GM18951 (cell line): ENCODE measurements around the gene SLC5A2.

ENCODE experiments used
- POLR2A ChIP-seq: IDR thresholded peaks from 4 replicates; pipeline ENCODE4 v1.6.1; 2011; ENCODE audit warnings: mild to moderate bottlenecking; ENCODE audit not compliant: insufficient read length, insufficient read depth; ENCODE audit errors: extremely low read depth
- in situ Hi-C: fragments of 300-500 bp; cut with MboI; formaldehyde crosslinking; loops from one replicate; pipeline ENCODE4 v1.12.0; 2022; ENCODE audit warnings: low sequenced_read_pairs, mixed read lengths, inconsistent platforms; ENCODE audit not compliant: unreplicated experiment

The SLC5A2 gene

DNA sequence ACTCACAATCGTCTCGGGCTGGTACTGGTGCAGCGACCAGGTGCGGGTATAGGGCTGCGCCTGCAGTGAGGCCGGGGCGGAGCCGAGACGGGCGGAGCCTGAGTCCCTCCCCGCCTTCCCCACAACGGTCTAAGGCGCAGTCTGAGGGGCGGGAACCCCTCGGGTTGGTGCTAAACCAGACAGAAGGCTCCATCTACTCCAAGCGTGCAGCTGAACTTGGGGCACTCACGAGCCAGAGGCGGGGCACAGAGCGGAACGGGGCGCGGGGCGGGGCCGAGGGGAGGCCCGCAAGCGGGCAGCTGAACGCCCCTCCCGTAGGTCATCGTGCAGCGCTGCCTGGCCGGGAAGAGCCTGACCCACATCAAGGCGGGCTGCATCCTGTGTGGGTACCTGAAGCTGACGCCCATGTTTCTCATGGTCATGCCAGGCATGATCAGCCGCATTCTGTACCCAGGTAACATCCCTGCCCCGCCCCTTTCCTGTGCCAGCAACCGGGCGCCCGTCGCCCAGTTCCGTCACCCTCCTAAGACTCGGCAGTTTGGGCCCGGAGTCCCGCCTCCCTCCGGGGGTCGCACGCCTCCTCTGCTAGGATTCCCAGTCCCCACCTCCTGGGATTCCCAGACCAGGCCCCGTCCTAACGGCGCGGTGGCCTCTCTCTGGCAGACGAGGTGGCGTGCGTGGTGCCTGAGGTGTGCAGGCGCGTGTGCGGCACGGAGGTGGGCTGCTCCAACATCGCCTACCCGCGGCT lies 5.0 kb downstream of the SLC5A2 start:
- peak; percentile 19 for TF ChIP-seq POLR2A
- in situ Hi-C loops, result no loop called here

DNA sequence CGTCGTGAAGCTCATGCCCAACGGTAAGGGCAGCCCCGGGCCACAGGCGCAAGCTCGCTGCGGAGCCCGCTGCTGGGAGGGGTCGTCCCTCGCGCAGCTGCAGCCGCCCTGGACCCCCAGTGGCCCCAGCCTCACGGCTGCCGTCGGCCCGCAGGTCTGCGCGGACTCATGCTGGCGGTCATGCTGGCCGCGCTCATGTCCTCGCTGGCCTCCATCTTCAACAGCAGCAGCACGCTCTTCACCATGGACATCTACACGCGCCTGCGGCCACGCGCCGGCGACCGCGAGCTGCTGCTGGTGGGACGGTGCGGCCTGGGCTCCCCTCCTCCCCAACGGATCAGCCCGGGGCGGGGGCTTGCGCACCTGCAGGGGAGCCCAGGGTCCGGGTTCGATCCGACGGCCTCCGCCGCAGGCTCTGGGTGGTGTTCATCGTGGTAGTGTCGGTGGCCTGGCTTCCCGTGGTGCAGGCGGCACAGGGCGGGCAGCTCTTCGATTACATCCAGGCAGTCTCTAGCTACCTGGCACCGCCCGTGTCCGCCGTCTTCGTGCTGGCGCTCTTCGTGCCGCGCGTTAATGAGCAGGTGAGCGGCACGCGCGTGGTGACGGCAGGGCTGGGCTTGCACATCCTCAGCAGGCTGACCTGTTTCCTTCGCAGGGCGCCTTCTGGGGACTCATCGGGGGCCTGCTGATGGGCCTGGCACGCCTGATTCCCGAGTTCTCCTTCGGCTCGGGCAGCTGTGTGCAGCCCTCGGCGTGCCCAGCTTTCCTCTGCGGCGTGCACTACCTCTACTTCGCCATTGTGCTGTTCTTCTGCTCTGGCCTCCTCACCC lies 5.8 kb downstream of the SLC5A2 start:
- in situ Hi-C loops, result no loop called here
- no peak for TF ChIP-seq POLR2A

DNA sequence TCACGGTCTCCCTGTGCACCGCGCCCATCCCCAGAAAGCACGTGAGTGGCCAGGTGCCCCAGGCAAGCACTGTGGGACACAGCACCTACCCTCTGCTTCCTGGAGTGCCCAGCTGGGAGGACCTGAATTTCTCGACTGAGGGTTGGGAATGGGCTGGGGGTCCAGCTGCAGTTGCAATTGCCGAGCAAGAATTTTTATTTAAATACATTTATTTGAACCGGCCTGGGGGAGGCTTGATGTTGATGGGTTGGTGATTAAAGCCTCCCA lies 6.3 kb downstream of the SLC5A2 start:
- in situ Hi-C loops, result no loop called here
- TF ChIP-seq POLR2A, result no peak

DNA sequence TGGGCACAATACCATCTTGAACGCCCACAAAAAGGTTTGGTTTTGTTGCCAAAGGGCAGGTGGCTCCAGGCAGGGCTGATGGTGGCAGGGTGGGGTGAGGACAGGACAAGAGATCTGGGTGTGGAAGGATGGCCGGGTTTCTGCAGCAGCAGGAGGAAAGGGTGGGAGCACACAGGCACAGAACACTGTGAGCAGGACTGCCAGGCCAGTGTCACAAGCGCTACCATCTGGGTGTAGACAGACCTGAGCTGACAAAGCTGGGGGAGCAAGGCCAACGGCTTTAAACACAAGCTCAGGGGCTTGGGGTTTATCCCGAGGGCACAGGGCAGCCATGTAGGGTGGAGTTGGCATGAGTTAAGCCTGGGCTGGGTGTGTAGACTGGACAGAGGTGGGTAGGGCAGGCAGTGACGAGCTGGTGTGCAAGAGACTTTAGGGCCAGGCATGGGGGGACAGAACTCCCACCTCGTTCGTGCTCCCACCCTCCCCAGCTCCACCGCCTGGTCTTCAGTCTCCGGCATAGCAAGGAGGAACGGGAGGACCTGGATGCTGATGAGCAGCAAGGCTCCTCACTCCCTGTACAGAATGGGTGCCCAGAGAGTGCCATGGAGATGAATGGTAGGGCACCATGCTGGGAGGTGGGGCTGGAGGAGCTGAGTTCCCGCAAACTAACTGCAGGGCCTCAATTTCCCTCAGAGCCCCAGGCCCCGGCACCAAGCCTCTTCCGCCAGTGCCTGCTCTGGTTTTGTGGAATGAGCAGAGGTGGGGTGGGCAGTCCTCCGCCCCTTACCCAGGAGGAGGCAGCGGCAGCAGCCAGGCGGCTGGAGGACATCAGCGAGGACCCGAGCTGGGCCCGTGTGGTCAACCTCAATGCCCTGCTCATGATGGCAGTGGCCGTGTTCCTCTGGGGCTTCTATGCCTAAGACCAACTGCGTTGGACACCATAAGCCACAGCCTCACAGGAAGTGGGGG lies 7.0 kb downstream of the SLC5A2 start:
- in situ Hi-C loops, result no loop called here
- TF ChIP-seq POLR2A, result no peak

DNA sequence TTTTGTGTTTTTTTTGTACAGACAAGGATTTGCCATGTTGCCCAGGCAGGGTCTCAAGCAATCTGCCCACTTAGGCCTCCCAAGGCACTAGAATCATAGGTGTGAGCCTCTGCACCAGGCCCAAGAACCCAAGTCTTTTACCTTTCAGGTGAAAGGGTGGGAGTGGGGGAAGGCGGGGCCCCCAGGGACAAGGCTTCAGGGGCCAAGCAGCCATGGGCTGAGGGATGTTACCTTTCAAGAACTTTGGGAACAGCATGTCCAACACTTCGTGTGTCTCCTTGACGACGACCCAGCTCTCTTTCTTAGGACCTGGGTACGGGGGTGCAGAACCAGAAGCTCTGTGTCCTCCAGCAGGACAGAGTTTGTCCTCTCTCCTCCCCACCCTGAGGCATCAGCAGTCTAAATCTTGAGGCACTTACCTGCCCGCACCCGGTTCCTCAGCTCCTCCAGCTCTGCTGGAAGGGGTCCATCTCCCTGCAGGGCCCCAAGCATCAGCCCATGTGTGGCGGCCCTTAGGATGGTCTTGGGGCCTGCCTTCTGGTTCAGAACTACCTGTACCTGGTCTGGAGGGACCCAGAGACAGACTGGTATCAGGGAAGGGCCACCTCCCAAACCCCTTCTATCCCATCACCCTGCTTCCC lies 9.0 kb downstream of the SLC5A2 start:
- in situ Hi-C loops, result no loop called here
- TF ChIP-seq POLR2A, result no peak

DNA sequence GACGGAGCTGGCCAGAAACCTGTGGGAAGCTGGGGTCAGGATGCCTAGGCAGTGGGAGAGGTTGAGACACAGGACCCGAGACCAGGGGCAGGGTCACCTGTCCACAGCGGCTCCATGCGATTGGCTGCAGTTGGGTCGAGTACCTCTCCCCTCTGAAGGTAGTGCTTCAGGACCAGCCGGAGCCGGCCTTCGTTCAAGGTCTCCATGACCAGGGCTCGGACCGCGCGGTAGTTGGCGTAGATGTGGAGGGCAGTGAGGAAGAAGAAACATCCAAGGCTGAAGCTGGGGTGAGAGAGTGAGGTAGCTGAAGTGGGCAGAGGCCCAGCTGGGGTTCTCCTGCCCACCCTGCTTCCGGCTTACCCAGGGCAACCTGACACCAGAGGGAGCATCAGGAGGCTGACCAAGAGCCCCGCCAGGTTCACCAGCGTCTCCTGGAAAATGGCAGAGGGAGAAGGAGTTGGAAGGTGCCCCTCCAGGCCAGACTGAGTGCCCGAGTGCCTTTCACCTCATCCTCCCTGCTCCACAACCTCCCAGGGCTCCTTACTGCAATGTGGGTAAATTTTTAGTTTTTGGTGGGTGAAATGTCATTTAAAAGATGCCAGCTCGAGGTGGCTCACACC lies 10.7 kb downstream of the SLC5A2 start:
- no peak for TF ChIP-seq POLR2A
- in situ Hi-C loops, result no loop called here

DNA sequence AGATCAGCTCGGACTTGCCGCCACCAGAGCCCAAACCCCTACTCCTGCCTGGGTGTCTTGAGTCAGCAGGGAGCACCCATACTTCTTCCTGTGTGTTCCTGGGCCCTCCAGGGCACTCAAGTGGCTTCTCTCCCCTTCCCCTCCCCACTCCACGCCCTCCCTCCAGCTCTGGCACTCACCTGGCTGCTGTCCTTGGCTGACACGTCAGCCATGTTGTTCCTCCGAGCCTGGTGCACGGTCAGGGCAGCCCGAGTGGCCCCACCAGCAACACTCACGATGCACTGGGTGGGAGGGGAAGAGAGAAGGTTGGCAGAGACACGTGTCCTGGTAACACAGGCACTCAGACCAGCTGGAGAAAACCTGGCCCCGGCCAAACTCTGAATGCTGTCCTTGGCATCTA lies 13.7 kb downstream of the SLC5A2 start:
- no peak for TF ChIP-seq POLR2A
- in situ Hi-C loops, result no loop called here

DNA sequence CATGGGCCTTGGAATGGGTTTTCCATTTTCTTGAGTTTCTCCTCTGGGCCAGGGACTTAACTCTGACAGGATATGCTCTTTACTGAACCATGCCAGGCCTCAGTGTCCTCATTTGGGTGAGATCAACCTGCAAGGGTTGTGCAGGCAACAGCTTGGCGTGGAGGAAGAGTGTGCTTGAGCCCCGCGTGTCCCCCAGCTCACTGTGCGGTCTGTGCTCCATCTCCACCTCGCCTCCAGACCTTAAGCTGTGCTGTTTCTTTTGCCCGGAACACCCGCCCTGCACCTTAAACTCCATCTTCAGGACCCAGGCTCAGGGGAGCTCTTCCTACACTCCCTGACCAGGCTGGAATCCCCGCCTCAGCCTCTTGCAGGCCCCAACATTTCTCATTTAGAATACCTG lies 15.6 kb downstream of the SLC5A2 start:
- in situ Hi-C loops, result no loop called here
- TF ChIP-seq POLR2A, result no peak

DNA sequence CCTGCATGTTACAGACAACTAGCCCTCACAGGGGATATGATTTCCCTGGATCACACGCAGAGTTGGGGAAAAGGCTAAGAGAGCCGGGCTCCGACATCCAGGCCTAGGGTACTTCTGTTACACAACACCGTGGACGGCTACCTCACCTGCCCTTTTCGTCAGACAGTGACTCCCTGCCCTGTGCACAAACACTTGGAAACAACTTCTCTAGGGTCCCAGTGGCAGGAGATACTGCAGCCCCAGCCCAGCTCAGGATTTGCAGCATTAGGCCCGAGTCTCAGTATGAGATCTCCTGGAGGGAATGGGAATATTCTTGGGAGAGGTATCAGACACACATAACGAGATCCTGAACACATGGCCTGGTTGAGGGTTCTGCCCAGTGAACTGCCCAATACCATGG lies 17.0 kb downstream of the SLC5A2 start:
- in situ Hi-C loops, result loop anchor here (10.0 kb wide), 1 partner anchor 205 kb away; no protein-coding TSS in a partner anchor
- TF ChIP-seq POLR2A, result no peak

DNA sequence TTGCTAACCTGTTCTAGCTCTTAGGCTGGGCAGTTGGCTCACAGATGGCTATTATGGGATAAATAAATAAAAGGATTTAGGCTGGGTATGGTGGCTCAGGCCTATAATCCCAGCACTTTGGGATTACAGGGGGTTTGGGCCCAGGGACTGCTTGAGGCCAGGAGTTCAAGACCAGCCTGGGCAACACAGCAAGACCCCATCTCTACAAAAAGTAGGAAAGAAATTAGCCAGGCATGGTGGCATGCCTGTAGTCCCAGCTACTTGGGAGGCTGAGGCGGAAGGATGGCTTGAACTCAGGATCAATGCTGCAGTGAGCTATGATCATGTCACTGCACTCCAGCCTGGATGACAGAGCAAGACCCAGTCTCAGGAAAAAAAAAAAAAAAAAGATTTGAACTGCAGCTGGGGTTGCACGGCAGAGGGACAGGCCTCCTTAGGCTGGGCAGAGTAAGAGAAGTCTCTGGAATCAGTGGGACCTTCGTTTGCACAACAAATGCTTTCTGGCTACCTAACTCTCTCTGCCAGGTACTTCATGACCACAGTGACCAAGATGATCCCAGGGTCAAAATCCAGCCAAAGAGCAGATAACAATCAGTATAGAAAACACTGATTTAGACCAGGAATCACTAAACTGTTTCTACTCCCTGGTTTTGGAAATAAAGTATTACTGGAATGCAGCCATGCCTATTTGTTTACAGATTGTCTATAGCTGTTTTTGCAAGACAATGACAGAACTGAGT lies 18.5 kb downstream of the SLC5A2 start:
- no peak for TF ChIP-seq POLR2A
- in situ Hi-C loops, result loop anchor here (10.0 kb wide), 1 partner anchor 203 kb away; no protein-coding TSS in a partner anchor

DNA sequence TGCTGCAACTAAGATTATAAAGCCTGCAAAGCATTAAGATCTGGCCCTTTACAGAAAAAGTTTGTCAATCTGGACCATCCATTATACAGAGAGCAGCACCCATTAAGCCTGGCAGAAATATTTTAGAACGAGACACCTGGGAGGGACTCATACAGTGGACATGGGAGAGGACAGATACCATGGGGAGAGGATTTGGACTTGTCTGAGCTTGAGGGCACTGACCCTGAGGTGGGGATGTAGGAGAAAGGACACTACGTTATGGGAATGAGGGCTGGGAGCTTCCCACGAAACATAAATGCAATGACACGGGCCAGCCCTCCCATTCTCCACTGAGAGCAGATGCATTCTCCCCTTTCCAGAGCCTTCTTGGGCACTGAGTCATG lies 19.0 kb downstream of the SLC5A2 start:
- no peak for TF ChIP-seq POLR2A
- in situ Hi-C loops, result loop anchor here (10.0 kb wide), 1 partner anchor 203 kb away; no protein-coding TSS in a partner anchor

DNA sequence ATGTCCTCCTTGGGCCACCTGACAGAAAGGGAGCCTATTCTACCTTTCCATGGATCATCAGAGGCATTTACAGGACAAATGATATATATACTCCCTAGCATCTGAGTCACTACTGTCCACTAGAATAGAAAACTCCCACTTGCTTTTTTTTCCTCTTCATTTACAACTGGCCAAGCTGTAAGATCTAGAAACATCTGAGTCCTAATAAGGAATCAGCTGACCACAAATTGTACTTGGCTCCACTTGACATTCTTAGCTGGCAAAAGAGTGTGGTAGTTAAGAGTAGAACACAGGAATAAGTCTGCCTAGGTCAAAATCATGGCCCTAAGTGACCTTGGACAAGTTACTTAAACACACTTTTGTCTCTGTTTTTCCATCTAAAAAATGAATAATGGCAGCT lies 20.1 kb downstream of the SLC5A2 start:
- in situ Hi-C loops, result loop anchor here (10.0 kb wide), 1 partner anchor 202 kb away; no protein-coding TSS in a partner anchor
- TF ChIP-seq POLR2A, result no peak

DNA sequence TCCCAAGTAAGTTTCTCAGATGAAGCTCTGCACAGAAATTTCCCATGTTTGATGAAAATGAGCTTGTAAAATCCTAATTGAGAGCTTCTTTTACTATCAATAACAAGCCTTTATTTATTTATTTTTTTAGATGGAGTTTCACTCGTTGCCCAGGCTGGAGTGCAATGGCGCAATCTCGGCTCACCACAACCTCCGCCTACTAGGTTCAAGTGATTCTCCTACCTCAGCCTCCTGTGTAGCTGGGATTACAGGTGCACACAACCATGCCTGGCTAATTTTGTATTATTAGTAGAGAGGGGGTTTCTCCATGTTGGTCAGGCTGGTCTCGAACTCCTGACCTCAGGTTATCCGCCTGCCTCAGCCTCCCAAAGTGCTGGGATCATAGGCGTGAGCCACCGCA lies 20.6 kb downstream of the SLC5A2 start:
- in situ Hi-C loops, result loop anchor here (10.0 kb wide), 1 partner anchor 201 kb away; no protein-coding TSS in a partner anchor
